Activated T-cell treated with anti-CD3 and anti-CD28 coated beads, Interleukin-2, amount 50 U/mL, for 48 hours (primary cell): ENCODE data around the gene PRICKLE1.

Experiments used
- DNase-seq, 2 experiments: peaks; one replicate each; pipeline ENCODE4 v3.0.0-alpha.2; 2020

PRICKLE1 gene

DNA sequence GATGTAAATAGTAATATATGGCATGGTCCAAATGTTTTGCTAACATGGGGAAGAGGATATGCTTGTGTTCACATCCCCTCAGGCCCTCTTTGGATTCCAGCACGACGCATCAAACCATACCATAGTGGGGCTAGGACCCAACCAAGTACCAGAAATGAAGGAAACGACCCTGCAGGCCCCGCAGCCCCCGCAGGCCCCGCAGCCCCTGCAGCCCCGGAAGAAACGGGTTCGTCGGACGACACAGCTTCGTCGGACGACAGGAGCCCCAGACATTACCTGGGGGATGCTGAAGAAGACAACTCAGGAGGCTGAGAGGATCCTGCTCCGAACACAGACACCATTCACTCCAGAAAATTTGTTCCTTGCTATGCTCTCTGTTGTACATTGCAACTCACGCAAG lies 143.7 kb downstream of the PRICKLE1 start:
- DNase-seq = no peak

DNA sequence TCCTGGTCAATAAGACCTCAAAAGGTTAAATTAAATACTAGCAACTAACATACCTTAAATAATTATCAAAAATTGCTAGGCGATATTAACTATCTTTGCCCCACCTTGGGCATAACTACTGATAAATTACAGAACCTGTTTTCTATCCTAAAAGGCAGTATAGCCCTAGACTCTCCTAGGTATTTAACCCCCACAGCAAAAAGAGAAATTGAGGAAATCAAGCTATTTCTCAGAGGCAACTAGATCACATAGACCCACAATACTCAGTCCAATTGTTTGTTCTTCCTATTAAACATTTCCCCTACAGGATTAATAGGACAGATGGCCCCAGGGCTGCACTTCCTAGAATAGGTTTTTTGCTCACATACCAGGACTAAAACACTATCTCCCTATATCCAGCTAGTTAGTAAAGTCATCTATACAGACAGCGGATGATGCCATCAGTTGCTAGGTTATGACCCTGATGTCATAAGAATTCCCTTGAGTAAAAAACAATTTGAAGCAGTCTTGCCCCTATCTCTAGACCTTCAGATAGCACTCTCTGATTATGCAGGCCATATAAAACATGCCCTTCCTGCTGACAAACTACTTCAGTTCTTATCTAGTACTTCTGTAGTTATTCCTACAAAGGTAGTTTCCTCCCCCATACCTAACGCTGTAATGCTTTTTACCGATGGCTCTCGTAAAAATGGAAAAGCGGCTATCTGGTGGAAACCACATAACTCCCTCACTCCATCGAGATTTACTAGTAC lies 145.2 kb downstream of the PRICKLE1 start:
- no peak for DNase-seq

DNA sequence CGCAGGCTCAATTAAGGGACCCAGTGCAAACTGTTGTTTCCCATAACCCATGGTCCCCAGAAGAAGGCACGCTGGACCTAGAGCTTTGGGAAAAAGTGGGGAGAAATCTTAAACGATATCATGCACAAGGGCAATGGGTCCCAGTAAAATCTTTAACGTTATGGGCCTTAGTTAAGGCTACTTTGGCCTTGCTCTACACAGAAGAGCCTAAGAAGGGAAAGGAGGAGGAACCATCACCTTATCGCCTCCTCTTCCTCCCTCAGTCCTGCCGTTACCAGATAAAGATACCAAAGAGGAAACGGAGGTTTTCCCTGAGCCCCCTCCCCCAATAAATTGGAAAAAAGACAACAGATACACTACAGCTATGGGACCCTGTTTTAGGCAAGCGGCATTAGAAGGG lies 146.7 kb downstream of the PRICKLE1 start:
- DNase-seq = no peak

DNA sequence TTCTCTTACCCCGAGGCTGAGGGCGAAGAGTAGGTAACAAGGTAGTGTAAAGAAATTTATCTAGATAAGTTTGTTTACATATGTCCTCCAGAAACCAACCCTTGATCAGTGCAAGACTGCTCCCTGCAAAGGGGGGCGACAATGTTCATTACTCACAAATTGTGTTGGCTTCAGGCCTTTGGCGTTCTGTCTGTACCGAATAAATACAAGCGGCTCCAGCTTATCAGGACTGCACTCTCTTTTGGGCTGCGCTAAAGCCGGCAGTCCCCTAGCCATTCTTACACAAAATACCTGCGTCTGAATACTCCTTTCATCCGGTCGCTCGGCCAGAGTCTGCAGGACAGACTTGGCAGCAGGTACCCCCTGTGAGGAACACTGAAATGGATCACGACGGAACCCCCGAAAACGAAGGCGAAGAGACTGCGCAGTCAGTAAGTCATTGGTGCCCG lies 147.2 kb downstream of the PRICKLE1 start:
- no peak for DNase-seq

- no peak for DNase-seq
Observed at GRCh38 chr12:42440608-42441007, 148.9 kb downstream of the PRICKLE1 start.

DNA sequence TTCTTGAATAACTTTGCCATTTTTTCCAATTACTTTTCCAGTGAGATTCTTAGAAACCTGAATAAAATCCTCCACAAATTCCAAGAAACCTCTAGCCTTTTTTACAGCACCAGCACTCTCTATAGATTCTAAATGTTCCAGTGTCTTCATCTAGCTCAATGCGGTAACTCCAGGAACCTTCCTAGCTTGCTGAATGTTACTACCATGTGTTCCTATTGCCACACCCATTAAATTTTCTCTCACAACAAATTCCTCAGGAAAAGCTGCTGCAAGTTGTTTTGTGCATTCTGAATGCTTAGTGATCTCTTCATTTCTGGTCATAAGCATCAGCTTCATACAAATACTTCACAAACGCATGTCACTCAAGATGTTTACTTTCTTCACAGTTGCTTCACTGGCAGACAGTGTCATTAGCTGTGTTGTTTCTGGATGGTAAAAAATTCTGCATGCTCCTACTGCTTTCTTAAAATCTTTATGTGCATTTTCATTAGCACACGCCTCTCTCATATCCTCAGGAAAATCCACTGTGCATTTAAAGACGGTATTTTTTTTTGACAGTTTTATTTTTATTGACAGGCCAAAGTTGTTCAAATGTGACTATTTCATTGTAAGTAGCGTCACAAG lies 156.9 kb downstream of the PRICKLE1 start:
- no peak for DNase-seq

- no peak for DNase-seq
Observed at GRCh38 chr12:42428850-42429249, 160.7 kb downstream of the PRICKLE1 start.

- no peak for DNase-seq
Observed at GRCh38 chr12:42426746-42427145, 162.8 kb downstream of the PRICKLE1 start.

GRCh38 chr12:42422785-42423184 lies 166.8 kb downstream of the PRICKLE1 start:
- no peak for DNase-seq

DNA sequence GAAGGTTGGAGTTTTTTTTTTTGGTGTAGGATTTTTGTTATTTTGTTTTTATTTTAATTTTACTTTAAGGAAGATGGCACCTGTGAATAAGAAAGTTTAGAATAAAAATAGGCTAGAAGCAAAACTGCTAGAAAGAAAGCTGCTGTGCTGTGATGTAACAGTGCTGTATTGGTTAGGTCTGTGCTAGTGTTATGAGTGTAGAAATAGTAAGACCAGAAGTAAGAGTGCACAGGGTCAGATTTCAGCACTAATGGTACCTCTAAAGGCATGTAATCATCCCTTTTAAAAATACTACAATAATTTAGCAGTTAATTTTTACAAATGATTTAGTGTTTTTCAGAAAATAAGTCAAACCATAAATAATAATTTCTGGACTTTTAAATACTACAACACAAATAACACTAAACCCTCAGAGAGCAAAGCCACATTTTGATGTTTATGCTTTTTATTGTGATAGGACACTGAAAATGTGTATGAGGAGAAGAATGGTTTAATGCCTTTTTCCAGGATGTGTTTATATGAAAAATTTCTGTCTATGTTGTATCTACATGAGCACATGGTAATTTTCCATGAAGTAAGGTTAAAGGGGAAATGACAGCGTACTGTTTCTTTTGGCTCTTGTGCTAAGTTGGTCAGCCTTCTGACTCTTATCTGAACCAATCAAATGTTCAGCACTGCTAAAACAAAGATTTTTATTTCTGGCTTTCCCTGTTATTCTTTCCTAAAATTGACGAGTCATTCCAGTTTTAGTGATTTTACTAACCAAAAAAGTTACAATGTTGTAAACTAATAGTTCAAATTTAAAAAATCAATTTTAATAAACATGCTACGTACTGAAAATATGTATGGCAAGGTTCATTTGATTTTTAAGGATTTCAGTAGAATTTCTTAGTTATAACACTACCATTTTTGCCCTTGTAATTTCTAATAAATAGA lies 167.4 kb downstream of the PRICKLE1 start:
- DNase-seq = no peak

GRCh38 chr12:42420395-42420794 lies 169.2 kb downstream of the PRICKLE1 start:
- no peak for DNase-seq

DNA sequence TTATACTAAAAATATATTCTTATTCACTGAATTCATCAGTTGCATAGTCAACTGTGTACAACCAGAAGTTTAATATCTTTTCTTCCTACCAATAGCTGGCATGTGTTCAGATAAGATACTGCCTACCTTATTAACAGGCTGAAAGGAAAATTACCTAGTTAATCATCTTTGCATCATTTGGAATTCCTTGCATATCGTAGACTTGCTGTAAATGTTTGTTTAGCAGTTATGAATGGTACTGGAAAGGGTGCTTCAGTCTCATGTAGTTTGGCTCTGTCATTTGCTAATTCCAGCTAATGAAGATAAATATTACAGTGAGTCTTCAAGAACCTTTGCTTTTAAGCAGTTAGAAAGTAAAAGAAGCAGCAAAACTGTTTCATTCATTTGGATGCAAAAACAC lies 179.2 kb downstream of the PRICKLE1 start:
- DNase-seq = no peak

GRCh38 chr12:42409471-42409870 lies 180.1 kb downstream of the PRICKLE1 start:
- DNase-seq = no peak

GRCh38 chr12:42407306-42407705 lies 182.2 kb downstream of the PRICKLE1 start:
- no peak for DNase-seq
